MM.1S (cell line): ENCODE data around the gene NTN5.
A peak's percentile ranks its signal among the peaks of the same experiment; 100 is the strongest.
"Not testable (repeated sequence)": the region's sequence is repeated elsewhere in the genome, so short reads cannot be mapped to it uniquely, and the experiment has no call there.

Experiments
- DNase-seq: peaks from one replicate; pipeline ENCODE4 v3.0.0-alpha.2; 2015
- H2AFZ ChIP-seq: fragments of 300-600 bp; sonication (generic); 2 replicates; pipeline ENCODE4 v1.6.0; 2016; ENCODE audit warnings: antibody characterized with exemption, low read length
- H3F3A ChIP-seq: fragments of 300-600 bp; sonication (generic); 2 replicates; pipeline ENCODE4 v1.6.1; 2016; ENCODE audit warnings: mild to moderate bottlenecking, antibody characterized with exemption, low read length, moderate library complexity, mixed read lengths; ENCODE audit not compliant: insufficient read depth
- H3K27ac ChIP-seq: fragments of 300-600 bp; sonication (generic); 2 replicates; pipeline ENCODE4 v1.5.1; 2016; ENCODE audit warnings: mild to moderate bottlenecking, low read length
- H3K27me3 ChIP-seq: fragments of 300-600 bp; sonication (generic); replicated peaks from 2 replicates; pipeline ENCODE4 v1.6.0; 2016; ENCODE audit warnings: low read length; ENCODE audit not compliant: insufficient read depth
- H3K36me3 ChIP-seq: fragments of 300-600 bp; sonication (generic); replicated peaks from 2 replicates; pipeline ENCODE4 v1.6.1; 2016; ENCODE audit warnings: mild to moderate bottlenecking, low read length, mixed read lengths; ENCODE audit not compliant: insufficient read depth
- H3K4me1 ChIP-seq: fragments of 300-600 bp; sonication (generic); 2 replicates; pipeline ENCODE4 v1.6.1; 2016; ENCODE audit warnings: low read length, mixed read lengths
- H3K4me2 ChIP-seq: fragments of 300-600 bp; sonication (generic); 2 replicates; pipeline ENCODE4 v1.6.0; 2016; ENCODE audit warnings: low read depth, low read length
- H3K4me3 ChIP-seq: fragments of 300-600 bp; sonication (generic); 2 replicates; pipeline ENCODE4 v1.5.1; 2016; ENCODE audit warnings: low read length, mixed read lengths
- H3K79me2 ChIP-seq: fragments of 300-600 bp; sonication (generic); 2 replicates; pipeline ENCODE4 v1.6.1; 2016; ENCODE audit warnings: mixed run types, low read length, mixed read lengths
- H3K9ac ChIP-seq: fragments of 300-600 bp; sonication (generic); 2 replicates; pipeline ENCODE4 v1.6.1; 2016; ENCODE audit warnings: low read length, mixed read lengths
- H3K9me2 ChIP-seq: fragments of 300-600 bp; sonication (generic); replicated peaks from 2 replicates; pipeline ENCODE4 v1.6.1; 2016; ENCODE audit warnings: mild to moderate bottlenecking, low read length, mixed read lengths; ENCODE audit not compliant: insufficient read depth
- H3K9me3 ChIP-seq: fragments of 300-600 bp; sonication (generic); replicated peaks from 2 replicates; pipeline ENCODE4 v1.6.1; 2016; ENCODE audit warnings: mild to moderate bottlenecking, low read length, mixed read lengths; ENCODE audit not compliant: insufficient read depth
- H4K20me1 ChIP-seq: fragments of 300-600 bp; sonication (generic); 2 replicates; pipeline ENCODE4 v1.6.1; 2016; ENCODE audit warnings: mild to moderate bottlenecking, low read length, moderate library complexity, mixed read lengths; ENCODE audit not compliant: insufficient read depth
- CTCF ChIP-seq: fragments of 300-600 bp; sonication (generic); IDR thresholded peaks from 2 replicates; pipeline ENCODE4 v1.5.1; 2016; ENCODE audit warnings: antibody characterized with exemption, low read length, mixed read lengths
- EZH2 ChIP-seq: fragments of 300-600 bp; sonication (generic); optimal IDR thresholded peaks from 2 replicates; pipeline ENCODE3; 2017; ENCODE audit warnings: low read depth, mild to moderate bottlenecking, antibody characterized with exemption, low read length, mixed read lengths
- EZH2phosphoT487 ChIP-seq: fragments of 300-600 bp; sonication (generic); IDR thresholded peaks from 2 replicates; pipeline ENCODE4 v1.6.1; 2018; ENCODE audit warnings: antibody characterized with exemption, low read length

The NTN5 gene

GRCh38 chr19:48720251-48720612 lies 47.4 kb upstream of the NTN5 start:
- peaks cover 51% of the 10 kb centered on the region for H3K27me3 ChIP-seq
- H3K9ac ChIP-seq: no peak overlapping the region
- peak overlapping the region; percentile 60 for H2AFZ ChIP-seq
- no peaks in the 10 kb centered on the region for H4K20me1 ChIP-seq
- peaks cover 6% of the 10 kb centered on the region; the same call in 1 of the 2 replicates for H3K4me1 ChIP-seq
- DNase-seq: no peak
- H3K27ac ChIP-seq: no peak overlapping the region
- H3K79me2 ChIP-seq: no peaks in the 10 kb centered on the region
- H3K4me3 ChIP-seq: peak overlapping the region; percentile 66
- H3K36me3 ChIP-seq: no peaks in the 10 kb centered on the region
- no peaks in the 10 kb centered on the region for H3F3A ChIP-seq
- no peaks in the 10 kb centered on the region for H3K9me3 ChIP-seq
- H3K4me2 ChIP-seq: peak overlapping the region; percentile 84
- no peaks in the 10 kb centered on the region for H3K9me2 ChIP-seq
- TF ChIP-seq EZH2 (no peak), CTCF (no peak), EZH2phosphoT487 (no peak)

GRCh38 chr19:48719263-48720171 lies 46.7 kb upstream of the NTN5 start, which contains the start of gene MAMSTR:
MAMSTR (minus strand) TSS chr19:48719725; CDS start chr19:48719031, 694 bp downstream.
- no peak for DNase-seq
- H3K4me2 ChIP-seq: peak within 1 kb of the TSS; percentile 84
- H3K36me3 ChIP-seq: no peaks in the 10 kb centered on the region
- H3K9me2 ChIP-seq: no peaks in the 10 kb centered on the region
- no peaks in the 10 kb centered on the region for H3K9me3 ChIP-seq
- peak within 1 kb of the TSS; percentile 62; the same call in 1 of the 2 replicates for H3K27ac ChIP-seq
- no peaks in the 10 kb centered on the region for H3K79me2 ChIP-seq
- peak within 1 kb of the TSS; percentile 66 for H3K4me3 ChIP-seq
- H3K9ac ChIP-seq: peak within 1 kb of the TSS; percentile 71; the same call in 1 of the 2 replicates
- H3F3A ChIP-seq: no peaks in the 10 kb centered on the region
- peaks cover 54% of the 10 kb centered on the region for H3K27me3 ChIP-seq
- H4K20me1 ChIP-seq: no peaks in the 10 kb centered on the region
- H3K4me1 ChIP-seq: peaks cover 10% of the 10 kb centered on the region; the same call in 1 of the 2 replicates
- TF ChIP-seq EZH2phosphoT487 (no peak), EZH2 (no peak), CTCF (no peak)
- peak within 1 kb of the TSS; percentile 60 for H2AFZ ChIP-seq

GRCh38 chr19:48718711-48719231 lies 46.0 kb upstream of the NTN5 start:
- Histone ChIP-seq H3F3A (no peaks in the 10 kb centered on the region), H3K27ac (no peak overlapping the region), H3K4me1 (peaks cover 10% of the 10 kb centered on the region; the same call in 1 of the 2 replicates), H2AFZ (no peak overlapping the region), H4K20me1 (no peaks in the 10 kb centered on the region), H3K9me3 (no peaks in the 10 kb centered on the region), H3K4me2 (no peak overlapping the region), H3K27me3 (peaks cover 47% of the 10 kb centered on the region), H3K36me3 (no peaks in the 10 kb centered on the region), H3K9me2 (no peaks in the 10 kb centered on the region), H3K79me2 (no peaks in the 10 kb centered on the region), H3K9ac (no peak overlapping the region), H3K4me3 (no peak overlapping the region)
- no peak for DNase-seq
- no peak for TF ChIP-seq EZH2phosphoT487
- TF ChIP-seq EZH2: no peak
- no peak for TF ChIP-seq CTCF

DNA sequence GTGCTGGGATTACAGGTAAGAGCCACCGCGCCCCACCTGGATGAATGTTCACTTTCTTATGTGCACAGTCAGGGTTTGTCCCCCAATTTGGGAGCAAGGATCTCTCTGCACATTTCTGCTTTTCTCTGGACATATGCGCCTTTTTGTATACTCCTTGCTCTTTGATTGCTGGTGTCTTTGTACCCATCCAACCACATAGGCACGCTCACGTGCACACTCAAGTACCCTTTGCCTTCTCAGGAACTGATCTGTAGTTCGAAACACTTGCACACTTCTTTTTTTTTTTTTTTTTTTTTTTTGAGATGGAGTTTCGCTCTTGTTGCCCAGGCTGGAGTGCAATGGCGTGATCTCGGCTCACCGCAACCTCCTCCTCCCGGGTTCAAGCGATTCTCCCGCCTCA lies 45.3 kb upstream of the NTN5 start:
- H3K9ac ChIP-seq, H3K36me3 ChIP-seq, H3K4me2 ChIP-seq, H2AFZ ChIP-seq, H3K27ac ChIP-seq, H3K9me2 ChIP-seq, H3K79me2 ChIP-seq, H3K9me3 ChIP-seq, H3F3A ChIP-seq, H4K20me1 ChIP-seq, H3K4me3 ChIP-seq, DNase-seq: not testable (repeated sequence)
- H3K27me3 ChIP-seq: peaks cover 49% of the 10 kb centered on the region
- H3K4me1 ChIP-seq: peaks cover 10% of the 10 kb centered on the region; the same call in 1 of the 2 replicates
